Choroid plexus epithelial cell (primary cell): Measurements from ENCODE around the gene NPAT.
A peak's percentile ranks its signal among the peaks of the same experiment; 100 is the strongest.

Source experiments
- DNase-seq: peaks from one replicate; pipeline ENCODE4 v3.0.0-alpha.2; 2010; ENCODE audit warnings: low read depth
- H3K4me3 ChIP-seq: 2 replicates; pipeline ENCODE4 v1.5.1; 2011; ENCODE audit warnings: low read depth, mild to moderate bottlenecking, control low read depth, low read length, moderate library complexity
- CTCF ChIP-seq: conservative IDR thresholded peaks from 2 replicates; pipeline ENCODE4 v1.5.1; 2011; ENCODE audit warnings: low read depth, mild to moderate bottlenecking, control low read depth, inconsistent platforms, low read length, moderate library complexity

The NPAT gene

GRCh38 chr11:108222574-108223347, at the start of gene NPAT, which contains the start of gene ATM:
TSS of gene NPAT (minus strand) at chr11:108222638. CDS start at chr11:108222536, 102 bp downstream.
TSS of gene ATM (plus strand) at chr11:108223067. CDS start at chr11:108227625, 4,558 bp downstream.
- DNase-seq, result peak; percentile 100
- peak within 1 kb of the TSS; percentile 92 for H3K4me3 ChIP-seq
- peak; percentile 88 for TF ChIP-seq CTCF

GRCh38 chr11:108269583-108269982, 47.1 kb upstream of the NPAT start:
- no peak for DNase-seq
- H3K4me3 ChIP-seq, result no peak overlapping the region
- TF ChIP-seq CTCF, result no peak

GRCh38 chr11:108253176-108253575, 30.7 kb upstream of the NPAT start:
- no peak overlapping the region for H3K4me3 ChIP-seq
- DNase-seq, result peak; percentile 39
- TF ChIP-seq CTCF, result no peak

GRCh38 chr11:108246885-108247284, 24.4 kb upstream of the NPAT start:
- H3K4me3 ChIP-seq, result no peak overlapping the region
- DNase-seq, result no peak
- no peak for TF ChIP-seq CTCF

GRCh38 chr11:108246308-108246707, 23.9 kb upstream of the NPAT start:
- no peak for DNase-seq
- TF ChIP-seq CTCF, result no peak
- no peak overlapping the region for H3K4me3 ChIP-seq

GRCh38 chr11:108242422-108242821, 20.0 kb upstream of the NPAT start:
- no peak for DNase-seq
- no peak for TF ChIP-seq CTCF
- H3K4me3 ChIP-seq, result no peak overlapping the region
